Hepatocyte (in vitro differentiated cells): ENCODE results near the gene ZSCAN2.

Experiments
- EZH2 ChIP-seq: fragments of 200-600 bp; sonication (generic); IDR thresholded peaks from 2 replicates; pipeline ENCODE4 v1.6.1; 2016; ENCODE audit warnings: antibody characterized with exemption, mild to moderate bottlenecking, borderline replicate concordance
- TF ChIP-seq, protein P1 (sequence below): fragments of 200-600 bp; sonication (generic); IDR thresholded peaks from 2 replicates; pipeline ENCODE4 v1.5.1; 2016; ENCODE audit warnings: antibody characterized with exemption, mild to moderate bottlenecking; ENCODE audit not compliant: poor library complexity

DNA sequence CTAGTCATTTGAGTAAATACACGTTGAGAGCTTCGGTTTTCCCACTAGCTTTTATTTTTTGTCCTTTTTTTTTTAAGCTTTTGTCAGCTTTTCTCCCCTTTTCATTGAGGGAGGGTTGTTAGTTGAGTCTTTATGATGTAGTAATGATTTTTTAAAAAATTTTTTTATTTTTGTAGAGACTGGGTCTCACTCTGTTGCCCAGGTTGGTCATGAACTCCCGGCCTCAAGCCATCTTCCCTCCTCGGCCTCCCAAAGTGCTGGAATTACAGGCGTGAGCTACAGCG is 688 bp downstream of the ZSCAN2 start:
- no peak for TF ChIP-seq EZH2
- TF ChIP-seq, protein P1, sequence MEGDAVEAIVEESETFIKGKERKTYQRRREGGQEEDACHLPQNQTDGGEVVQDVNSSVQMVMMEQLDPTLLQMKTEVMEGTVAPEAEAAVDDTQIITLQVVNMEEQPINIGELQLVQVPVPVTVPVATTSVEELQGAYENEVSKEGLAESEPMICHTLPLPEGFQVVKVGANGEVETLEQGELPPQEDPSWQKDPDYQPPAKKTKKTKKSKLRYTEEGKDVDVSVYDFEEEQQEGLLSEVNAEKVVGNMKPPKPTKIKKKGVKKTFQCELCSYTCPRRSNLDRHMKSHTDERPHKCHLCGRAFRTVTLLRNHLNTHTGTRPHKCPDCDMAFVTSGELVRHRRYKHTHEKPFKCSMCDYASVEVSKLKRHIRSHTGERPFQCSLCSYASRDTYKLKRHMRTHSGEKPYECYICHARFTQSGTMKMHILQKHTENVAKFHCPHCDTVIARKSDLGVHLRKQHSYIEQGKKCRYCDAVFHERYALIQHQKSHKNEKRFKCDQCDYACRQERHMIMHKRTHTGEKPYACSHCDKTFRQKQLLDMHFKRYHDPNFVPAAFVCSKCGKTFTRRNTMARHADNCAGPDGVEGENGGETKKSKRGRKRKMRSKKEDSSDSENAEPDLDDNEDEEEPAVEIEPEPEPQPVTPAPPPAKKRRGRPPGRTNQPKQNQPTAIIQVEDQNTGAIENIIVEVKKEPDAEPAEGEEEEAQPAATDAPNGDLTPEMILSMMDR: no peak
